H9 (cell line): ENCODE data around the gene JCHAIN. TPM values are rescaled to one million over a fixed set of nuclear protein-coding genes. Genes with fewer than 3 reads are reported as not detected.

Source experiments
- DNase-seq: peaks from one replicate; pipeline ENCODE4 v3.0.0-alpha.2; 2017
- H2AFZ ChIP-seq: one replicate; pipeline ENCODE4 v1.6.1; 2013; ENCODE audit warnings: mild to moderate bottlenecking, low read length, control low read depth, moderate library complexity
- H2AK5ac ChIP-seq: 2 replicates; pipeline ENCODE4 v1.6.1; 2013; ENCODE audit warnings: low read length, control low read depth, mixed read lengths; ENCODE audit not compliant: insufficient read length
- H2BK120ac ChIP-seq: one replicate; pipeline ENCODE4 v1.6.1; 2013; ENCODE audit warnings: low read depth, mild to moderate bottlenecking, low read length, control low read depth, inconsistent platforms; ENCODE audit not compliant: poor library complexity, severe bottlenecking
- H2BK12ac ChIP-seq: 2 replicates; pipeline ENCODE4 v1.6.1; 2013; ENCODE audit warnings: low read length, control low read depth, mixed read lengths, low read depth; ENCODE audit not compliant: insufficient read length
- H2BK15ac ChIP-seq: 2 replicates; pipeline ENCODE4 v1.6.1; 2013; ENCODE audit warnings: low read depth, low read length, control low read depth
- H2BK20ac ChIP-seq: one replicate; pipeline ENCODE4 v1.6.1; 2013; ENCODE audit warnings: low read depth, mild to moderate bottlenecking, low read length, control low read depth, inconsistent platforms; ENCODE audit not compliant: poor library complexity, severe bottlenecking
- H2BK5ac ChIP-seq: 2 replicates; pipeline ENCODE4 v1.6.1; 2013; ENCODE audit warnings: low read length, control low read depth, mixed read lengths; ENCODE audit not compliant: insufficient read length
- H3K14ac ChIP-seq: 2 replicates; pipeline ENCODE4 v1.6.1; 2013; ENCODE audit warnings: low read length, control low read depth; ENCODE audit not compliant: insufficient read depth
- H3K18ac ChIP-seq: 2 replicates; pipeline ENCODE4 v1.6.1; 2013; ENCODE audit warnings: low read depth, mild to moderate bottlenecking, mixed read lengths, low read length, control low read depth; ENCODE audit not compliant: insufficient read length
- H3K23ac ChIP-seq: 2 replicates; pipeline ENCODE4 v1.6.1; 2013; ENCODE audit warnings: low read length, control low read depth, mixed read lengths, low read depth; ENCODE audit not compliant: insufficient read length
- H3K23me2 ChIP-seq: 2 replicates; pipeline ENCODE4 v1.6.1; 2013; ENCODE audit warnings: low read depth, mild to moderate bottlenecking, mixed read lengths, low read length, control low read depth; ENCODE audit not compliant: insufficient read length, poor library complexity, severe bottlenecking
- H3K27ac ChIP-seq: 2 replicates; pipeline ENCODE4 v1.5.1; 2013; ENCODE audit warnings: low read length, control low read depth, mixed read lengths, low read depth; ENCODE audit not compliant: insufficient read length
- H3K27me3 ChIP-seq: 2 replicates; pipeline ENCODE4 v1.6.1; 2013; ENCODE audit warnings: low read length, control low read depth, inconsistent platforms; ENCODE audit not compliant: insufficient read depth
- H3K4ac ChIP-seq: 2 replicates; pipeline ENCODE4 v1.6.1; 2013; ENCODE audit warnings: low read depth, mild to moderate bottlenecking, control low read depth, inconsistent platforms, low read length, moderate library complexity
- H3K4me1 ChIP-seq: 2 replicates; pipeline ENCODE4 v1.6.1; 2013; ENCODE audit warnings: low read length, control low read depth, inconsistent platforms; ENCODE audit not compliant: insufficient read depth
- H3K4me2 ChIP-seq: 2 replicates; pipeline ENCODE4 v1.6.1; 2013; ENCODE audit warnings: low read length, control low read depth, mixed read lengths; ENCODE audit not compliant: insufficient read length, insufficient read depth
- H3K56ac ChIP-seq: 2 replicates; pipeline ENCODE4 v1.6.1; 2013; ENCODE audit warnings: low read depth, mild to moderate bottlenecking, mixed read lengths, low read length, control low read depth; ENCODE audit not compliant: insufficient read length
- H3K79me1 ChIP-seq: 2 replicates; pipeline ENCODE4 v1.6.1; 2013; ENCODE audit warnings: low read depth, mild to moderate bottlenecking, moderate library complexity, low read length, control low read depth, inconsistent platforms; ENCODE audit not compliant: insufficient read depth, poor library complexity, severe bottlenecking
- H3K79me2 ChIP-seq: 2 replicates; pipeline ENCODE4 v1.6.1; 2013; ENCODE audit warnings: low read length, control low read depth, inconsistent platforms; ENCODE audit not compliant: insufficient read depth
- H3K9ac ChIP-seq: 2 replicates; pipeline ENCODE4 v1.6.1; 2013; ENCODE audit warnings: low read length, control low read depth, mixed read lengths; ENCODE audit not compliant: insufficient read length; ENCODE audit errors: extremely low read depth
- H3K9me3 ChIP-seq: one replicate; pipeline ENCODE4 v1.6.1; 2013; ENCODE audit warnings: low read depth, low read length, inconsistent platforms; ENCODE audit not compliant: control insufficient read depth
- H3T11ph ChIP-seq: one replicate; pipeline ENCODE4 v1.6.1; 2013; ENCODE audit warnings: mild to moderate bottlenecking, low read length, control low read depth, inconsistent platforms
- H4K20me1 ChIP-seq: one replicate; pipeline ENCODE4 v1.6.1; 2013; ENCODE audit not compliant: control insufficient read depth, insufficient read length, insufficient read depth
- H4K5ac ChIP-seq: 2 replicates; pipeline ENCODE4 v1.6.1; 2013; ENCODE audit warnings: low read depth, mild to moderate bottlenecking, mixed read lengths, low read length, control low read depth; ENCODE audit not compliant: insufficient read length
- H4K8ac ChIP-seq: replicated peaks from 2 replicates; pipeline ENCODE4 v1.6.1; 2013; ENCODE audit warnings: low read length, control low read depth, mixed read lengths, low read depth; ENCODE audit not compliant: insufficient read length
- H4K91ac ChIP-seq: 2 replicates; pipeline ENCODE4 v1.6.1; 2013; ENCODE audit warnings: low read depth, mild to moderate bottlenecking, moderate library complexity, mixed read lengths, low read length, control low read depth; ENCODE audit not compliant: insufficient read length
- H3K27ac Mint-ChIP-seq, 3 experiments: 2 replicates in 2 of 3; 3 replicates in 1 of 3; pipeline ENCODE4 v1.8.0; 2020 to 2021; ENCODE audit warnings: mixed read lengths in 3 of 3, mild to moderate bottlenecking in 1 of 3, moderate library complexity in 1 of 3
- H3K27me3 Mint-ChIP-seq: 2 replicates; pipeline ENCODE4 v1.8.0; 2021; ENCODE audit warnings: low read depth, mild to moderate bottlenecking, moderate library complexity, mixed read lengths
- H3K36me3 Mint-ChIP-seq, 3 experiments: 2 replicates in 2 of 3; 3 replicates in 1 of 3; pipeline ENCODE4 v1.8.0; 2020 to 2021; ENCODE audit warnings: low read depth in 3 of 3, mixed read lengths in 3 of 3; ENCODE audit not compliant: insufficient read depth in 1 of 3
- H3K4me1 Mint-ChIP-seq, 2 experiments: 2 replicates each; pipeline ENCODE4 v1.8.0; 2020; ENCODE audit warnings: mixed read lengths in 2 of 2
- H3K4me3 Mint-ChIP-seq, 2 experiments: 2 replicates in 1 of 2; 3 replicates in 1 of 2; pipeline ENCODE4 v1.8.0; 2020 to 2021; ENCODE audit warnings: mild to moderate bottlenecking in 2 of 2, mixed read lengths in 2 of 2, moderate library complexity in 1 of 2
- H3K9me3 Mint-ChIP-seq, 2 experiments: 2 replicates in 1 of 2; 3 replicates in 1 of 2; pipeline ENCODE4 v1.8.0; 2020; ENCODE audit warnings: mild to moderate bottlenecking in 2 of 2, mixed read lengths in 2 of 2, moderate library complexity in 1 of 2
- CTCF ChIP-seq: fragments of 200-600 bp; sonication (generic); conservative IDR thresholded peaks from 3 replicates; pipeline ENCODE4 v1.8.0; 2021; ENCODE audit warnings: antibody characterized with exemption, mild to moderate bottlenecking
- WGBS: extraction: QIAGEN DNeasy Blood & Tissue Kit; methylation state at CpG from one replicate; pipeline ENCODE4 v1.1.7; 2013; ENCODE audit warnings: missing lambda C conversion rate, low lambda C conversion rate, mixed read lengths; ENCODE audit not compliant: insufficient read length; ENCODE audit errors: extremely low coverage; 5-methylcytosine and 5-hydroxymethylcytosine counted together
- total RNA-seq: library from RNA; stranded (reverse); gene quantifications from 2 replicates; pipeline ENCODE4 v1.2.1, GENCODE V29; 2021

The JCHAIN gene
- total RNA-seq, 1 experiment from 2014 or later, result not detected

GRCh38 chr4:70678383-70678999 is 12.2 kb upstream of the JCHAIN start:
- Histone ChIP-seq H3K4me1 (no peaks in the 10 kb centered on the region), H2BK120ac (no peak overlapping the region), H3K27me3 (no peaks in the 10 kb centered on the region), H3K14ac (no peak overlapping the region), H2BK5ac (no peak overlapping the region), H2AK5ac (no peak overlapping the region), H3K27ac (no peak overlapping the region), H3K18ac (no peak overlapping the region), H4K91ac (no peak overlapping the region), H2BK15ac (no peak overlapping the region), H2AFZ (no peak overlapping the region), H3K4ac (no peak overlapping the region), H2BK12ac (no peak overlapping the region), H3K4me2 (no peak overlapping the region), H3K56ac (no peak overlapping the region), H3K79me1 (no peaks in the 10 kb centered on the region), H3K23ac (no peak overlapping the region), H3T11ph (no peak overlapping the region), H3K9ac (no peak overlapping the region), H4K20me1 (no peaks in the 10 kb centered on the region), H4K8ac (no peak overlapping the region), H4K5ac (no peak overlapping the region), H3K23me2 (no peaks in the 10 kb centered on the region), H3K9me3 (no peaks in the 10 kb centered on the region), H2BK20ac (no peak overlapping the region), H3K79me2 (no peaks in the 10 kb centered on the region)
- peaks cover 1% of the 10 kb centered on the region for H3K27me3 Mint-ChIP-seq
- no peaks in the 10 kb centered on the region for H3K4me1 Mint-ChIP-seq
- H3K4me3 Mint-ChIP-seq, result no peak overlapping the region
- WGBS, result 100% methylated on average over 1 of the region's 1 CpG
- no peak for DNase-seq
- H3K36me3 Mint-ChIP-seq, result no peaks in the 10 kb centered on the region
- TF ChIP-seq CTCF, result no peak
- 0 out of 5 replicates have a peak, but pooled peaks cover 0 to 2% of the 10 kb centered on the region in 2 experiments for H3K9me3 Mint-ChIP-seq
- H3K27ac Mint-ChIP-seq, result no peak overlapping the region
